NCI-H1694 (cell line): Measurements from ENCODE around the gene NRG3.

ENCODE experiments used
- DNase-seq: peaks from one replicate; lab custom pipeline; 2025; lab: John Stamatoyannopoulos, UW

NRG3 gene

DNA sequence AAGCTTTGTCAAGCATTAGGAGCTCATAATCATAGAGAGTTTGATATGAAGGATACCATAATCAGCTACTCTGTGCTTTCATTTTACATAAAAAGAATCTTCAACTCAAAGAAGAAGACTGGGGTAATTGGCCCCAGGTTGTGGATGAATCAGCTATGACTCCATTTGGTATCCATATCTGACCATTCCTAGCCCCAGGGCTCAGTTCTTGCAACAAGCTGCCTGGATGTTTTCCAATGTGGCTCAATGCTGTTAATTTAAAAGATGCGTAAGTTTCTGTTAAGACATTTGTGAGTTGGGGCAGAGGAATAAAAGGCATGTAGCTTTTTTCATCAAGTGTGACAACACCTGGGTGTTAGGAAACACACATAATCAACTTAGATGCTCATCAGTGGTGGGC is 951.1 kb downstream of the NRG3 start:
- no peak for DNase-seq

DNA sequence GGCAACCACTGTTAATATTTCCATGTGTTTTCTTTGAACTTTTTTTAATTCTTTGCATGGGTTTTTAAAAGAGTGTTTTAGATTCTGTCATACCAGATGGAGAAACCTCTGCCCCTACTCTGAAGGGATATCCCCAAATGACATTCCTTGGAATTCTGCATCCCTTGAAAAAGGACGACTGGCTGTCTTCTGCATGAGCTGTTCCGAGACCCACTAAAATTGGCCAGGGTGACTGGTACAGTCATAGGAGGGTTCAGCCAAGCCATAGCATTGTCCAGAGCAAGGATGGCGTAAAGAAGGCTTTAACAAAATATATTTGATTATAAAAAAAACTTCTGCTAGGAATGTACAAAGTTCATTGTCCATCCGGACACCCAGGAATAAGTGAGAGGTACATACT is 952.9 kb downstream of the NRG3 start:
- no peak for DNase-seq

DNA sequence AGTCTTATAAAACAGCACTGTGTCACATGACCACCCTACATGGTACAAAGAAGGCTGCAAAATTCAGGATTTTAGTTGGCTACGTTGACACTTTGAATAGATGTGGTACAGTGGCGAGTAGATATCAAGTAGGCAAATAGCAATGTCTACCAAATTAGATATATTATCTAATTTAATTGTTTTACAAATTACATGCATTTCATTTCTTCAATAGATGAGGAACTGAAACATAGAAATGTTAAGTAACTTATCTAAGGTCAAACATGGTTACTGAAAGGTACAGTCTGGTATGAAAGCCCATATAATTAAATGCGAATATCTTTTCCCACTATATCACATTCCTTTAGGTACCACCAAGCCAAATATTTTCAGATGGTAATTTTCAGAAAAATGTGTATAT is 972.2 kb downstream of the NRG3 start:
- no peak for DNase-seq

DNA sequence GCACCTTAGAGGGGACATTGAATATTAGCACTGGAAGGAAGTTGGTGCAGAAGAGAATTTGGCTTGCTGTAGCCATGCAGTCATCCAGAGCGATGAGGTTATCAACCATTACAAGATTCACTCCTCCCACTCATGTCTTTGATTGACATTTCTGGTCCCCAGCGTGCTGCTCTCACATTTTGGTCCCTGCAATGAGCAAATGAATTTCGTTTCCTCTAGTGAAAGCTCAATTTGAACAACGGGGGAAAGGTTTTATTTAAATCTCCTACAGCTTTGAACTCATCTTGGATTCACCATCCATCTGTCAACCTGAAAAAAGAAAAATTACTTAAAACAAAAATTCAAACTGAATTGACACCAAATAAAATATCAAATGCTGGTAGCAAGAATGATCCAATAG is 975.2 kb downstream of the NRG3 start:
- DNase-seq: no peak

DNA sequence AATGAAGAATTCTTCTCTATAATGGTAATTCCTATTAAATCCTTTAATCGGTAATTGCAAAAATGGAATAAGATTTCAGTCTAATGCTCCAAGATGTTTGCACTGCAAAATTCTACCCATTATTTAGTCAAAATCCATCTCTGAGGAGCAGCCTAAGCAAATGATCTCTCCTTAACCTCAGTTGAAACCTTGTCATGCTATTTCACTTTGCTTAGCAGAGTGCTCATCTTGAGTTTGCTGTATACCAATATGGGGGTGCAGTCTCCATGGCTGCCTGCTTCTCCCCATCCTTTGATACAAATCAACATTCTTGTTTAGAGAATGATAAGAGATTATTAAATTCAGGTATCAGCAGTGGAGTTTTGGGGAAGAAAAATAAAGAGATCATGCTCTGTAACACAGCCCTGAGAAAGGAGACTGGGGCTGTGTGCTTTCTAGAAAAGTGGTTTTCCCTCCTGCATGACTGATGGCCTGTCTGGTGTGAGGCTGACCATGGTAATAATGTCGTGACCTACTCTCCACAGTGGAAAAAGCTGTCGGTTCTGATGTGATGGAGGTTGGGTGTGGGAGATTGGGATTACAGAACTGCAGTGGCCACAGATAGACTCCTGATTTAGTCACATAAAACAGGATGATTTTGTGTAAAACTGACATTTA is 982.1 kb downstream of the NRG3 start:
- no peak for DNase-seq

DNA sequence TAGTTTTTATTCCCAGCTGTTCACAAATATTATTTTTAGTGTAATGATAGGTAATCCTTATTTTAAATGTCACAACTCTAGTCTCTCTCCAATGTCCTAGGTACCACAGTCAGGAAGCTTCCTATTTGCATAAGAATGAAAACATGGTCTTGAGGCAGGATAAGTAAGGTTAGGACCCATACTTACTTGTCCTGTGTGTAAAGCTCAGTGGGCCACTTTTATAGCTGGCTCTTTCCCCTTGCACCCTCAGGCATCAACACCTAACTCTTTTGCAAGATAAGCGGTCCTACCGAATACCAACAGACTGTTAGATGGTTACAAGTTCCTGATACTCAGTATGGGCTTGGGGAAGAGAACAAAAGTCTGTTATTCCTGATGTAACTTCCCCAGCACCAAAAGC is 986.9 kb downstream of the NRG3 start:
- no peak for DNase-seq

DNA sequence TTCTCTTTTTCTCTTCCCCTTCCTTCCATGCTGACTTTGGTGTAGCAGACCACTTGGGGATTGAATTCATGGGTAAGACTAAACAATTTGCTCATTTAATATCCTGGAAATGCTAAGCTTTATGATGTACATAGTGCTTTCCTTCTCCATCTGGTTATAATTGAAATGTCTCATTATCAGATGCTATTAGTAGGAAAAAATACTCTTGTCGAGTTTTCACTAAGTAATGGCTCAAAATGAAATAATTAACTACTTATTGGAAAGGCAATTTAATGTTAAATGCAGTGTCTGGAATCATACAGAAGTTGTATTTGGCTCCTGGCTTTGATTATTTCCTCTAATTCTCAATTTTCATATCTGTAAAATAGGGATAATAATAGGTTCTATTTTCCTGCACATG is 990.4 kb downstream of the NRG3 start:
- DNase-seq: no peak

DNA sequence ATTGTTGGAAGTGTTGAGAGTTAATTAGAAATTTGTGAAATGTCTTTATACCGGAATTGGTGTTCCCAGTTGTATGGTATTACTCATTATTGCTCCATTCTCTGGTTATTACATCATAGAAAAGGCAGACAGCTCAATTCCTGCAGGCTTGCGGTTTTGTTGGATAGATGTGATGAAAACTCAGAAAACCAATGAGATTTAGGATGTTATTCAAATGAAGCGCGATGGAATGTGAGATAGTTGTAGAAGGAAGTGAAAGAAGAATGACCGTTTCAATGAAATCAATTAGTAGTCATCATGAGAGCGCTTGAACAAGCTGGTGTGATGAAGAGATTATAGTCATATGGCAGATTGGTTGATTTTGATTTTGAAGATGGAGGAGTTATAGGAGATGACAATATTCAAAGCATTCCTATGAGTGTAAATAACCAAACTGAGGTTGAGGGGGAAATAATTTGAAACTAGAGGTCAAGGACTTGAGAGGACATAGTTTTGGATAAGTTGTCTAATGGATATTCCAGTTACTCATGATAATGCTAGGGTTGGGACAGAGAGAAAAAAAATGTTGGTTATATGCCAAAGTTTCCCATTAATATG is 991.5 kb downstream of the NRG3 start:
- no peak for DNase-seq

DNA sequence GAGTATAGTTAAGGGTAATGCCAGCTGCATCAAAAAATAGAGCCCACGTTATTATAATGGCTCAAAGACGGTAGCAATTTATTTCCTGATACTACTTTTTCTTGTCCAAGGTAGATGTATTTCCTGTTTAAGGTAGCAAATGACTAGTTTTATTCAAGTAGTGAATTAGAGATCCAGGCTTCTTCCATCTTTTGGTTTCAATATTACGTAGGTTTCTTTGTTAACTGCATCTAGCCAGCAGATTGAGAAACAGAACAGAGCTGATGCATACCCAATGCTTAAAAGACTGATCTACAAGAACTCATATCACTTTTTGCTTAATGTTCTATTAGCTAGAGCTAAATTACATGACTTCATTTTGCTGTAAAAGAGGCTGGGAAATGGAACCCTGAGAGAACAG is 992.1 kb downstream of the NRG3 start:
- DNase-seq: no peak

DNA sequence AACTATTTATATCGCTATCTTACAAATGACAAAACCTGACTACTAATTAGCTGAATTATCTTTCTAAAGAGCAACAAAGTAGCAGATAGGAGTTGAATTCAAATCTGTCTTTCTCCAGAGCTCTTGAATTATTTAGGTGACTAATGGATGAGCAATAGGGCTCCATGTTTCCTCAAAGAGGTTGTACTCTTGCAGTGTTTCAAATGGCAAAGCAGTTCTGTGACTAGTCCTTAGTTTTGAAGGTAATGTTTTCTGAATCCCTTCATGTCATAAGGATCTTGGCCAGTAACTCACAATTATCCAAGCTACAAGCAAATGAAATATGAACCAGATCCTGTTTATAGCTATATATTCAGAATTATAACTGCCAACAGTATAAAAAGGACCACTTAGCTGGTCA is 999.7 kb downstream of the NRG3 start:
- no peak for DNase-seq

DNA sequence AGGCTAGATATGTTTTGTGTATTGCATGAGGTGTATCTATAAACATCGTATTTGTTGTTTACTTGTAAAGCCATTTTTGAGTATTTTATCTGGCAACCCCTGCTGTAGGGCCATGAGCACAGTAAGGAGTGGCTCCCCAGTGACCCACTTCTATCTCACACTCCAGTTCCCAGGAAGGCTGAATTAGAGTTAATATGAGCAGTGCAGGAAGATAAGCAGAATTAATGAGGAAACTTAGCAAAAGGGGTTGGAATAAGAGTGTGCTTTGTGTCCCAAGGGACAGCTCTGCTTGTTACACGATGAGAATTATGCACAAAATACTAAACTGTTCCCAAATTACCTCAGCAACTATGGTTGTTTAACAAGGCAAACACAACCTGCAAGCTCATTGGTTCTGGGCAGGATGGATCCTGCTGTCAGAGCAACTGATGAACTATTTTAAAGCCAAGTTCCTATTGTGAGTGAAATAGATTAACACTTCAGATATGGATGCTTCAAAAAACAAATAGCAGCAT is 1005.8 kb downstream of the NRG3 start:
- no peak for DNase-seq

DNA sequence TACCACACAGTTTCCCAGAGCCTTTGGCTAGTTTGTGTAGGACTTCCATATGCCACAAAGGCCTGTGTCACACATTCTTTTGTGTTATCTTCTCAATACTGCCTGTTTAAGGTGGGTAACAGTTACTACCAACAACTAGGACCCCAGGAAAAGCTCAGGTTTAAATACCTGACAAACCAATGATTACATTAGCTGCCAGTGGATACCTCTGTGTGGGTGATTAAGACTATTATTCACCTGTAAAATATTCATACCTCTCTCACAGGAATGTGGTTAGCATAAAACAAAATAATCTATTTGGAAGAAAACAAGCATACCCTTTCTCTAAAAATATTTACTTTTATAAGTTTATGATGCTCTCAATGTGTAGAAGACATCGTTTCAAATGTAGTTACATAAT is 1007.7 kb downstream of the NRG3 start:
- no peak for DNase-seq

DNA sequence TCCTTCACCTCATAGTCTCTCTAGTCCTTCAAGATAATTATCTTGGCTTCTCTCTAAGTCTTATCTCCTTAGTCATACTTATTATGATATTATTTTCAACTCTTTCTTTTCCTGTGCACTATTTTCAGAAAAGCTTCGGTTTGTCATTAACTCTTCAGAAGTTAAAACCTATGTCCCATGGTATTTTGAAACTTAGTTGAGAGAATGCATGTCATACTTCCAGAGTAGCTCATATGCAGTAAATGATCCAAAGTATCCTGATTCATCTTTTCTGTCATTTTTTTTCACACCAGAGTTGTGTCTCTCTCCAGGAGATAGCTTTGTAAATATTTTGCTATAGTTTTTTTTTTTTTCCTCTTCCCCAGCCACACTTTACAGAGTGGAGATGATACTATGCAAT is 1008.6 kb downstream of the NRG3 start:
- no peak for DNase-seq

DNA sequence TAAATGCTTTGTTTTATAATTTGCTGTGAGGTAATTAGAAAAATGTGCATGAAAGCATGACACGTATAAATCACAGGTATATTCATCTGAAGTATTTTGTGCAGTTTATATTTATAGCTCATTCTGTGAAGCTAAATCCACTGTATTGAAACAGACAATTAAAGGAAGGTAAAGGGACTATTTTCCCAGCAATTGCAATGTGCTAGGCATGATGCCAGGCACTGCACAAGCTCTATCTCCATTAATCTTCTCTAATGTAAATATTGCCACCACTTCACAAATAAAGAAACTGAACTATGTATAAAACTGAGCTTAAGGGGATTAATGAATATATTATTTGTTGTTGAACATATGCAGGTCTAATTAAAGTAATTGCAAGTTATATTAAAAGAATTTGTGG is 1012.5 kb downstream of the NRG3 start:
- DNase-seq: no peak

DNA sequence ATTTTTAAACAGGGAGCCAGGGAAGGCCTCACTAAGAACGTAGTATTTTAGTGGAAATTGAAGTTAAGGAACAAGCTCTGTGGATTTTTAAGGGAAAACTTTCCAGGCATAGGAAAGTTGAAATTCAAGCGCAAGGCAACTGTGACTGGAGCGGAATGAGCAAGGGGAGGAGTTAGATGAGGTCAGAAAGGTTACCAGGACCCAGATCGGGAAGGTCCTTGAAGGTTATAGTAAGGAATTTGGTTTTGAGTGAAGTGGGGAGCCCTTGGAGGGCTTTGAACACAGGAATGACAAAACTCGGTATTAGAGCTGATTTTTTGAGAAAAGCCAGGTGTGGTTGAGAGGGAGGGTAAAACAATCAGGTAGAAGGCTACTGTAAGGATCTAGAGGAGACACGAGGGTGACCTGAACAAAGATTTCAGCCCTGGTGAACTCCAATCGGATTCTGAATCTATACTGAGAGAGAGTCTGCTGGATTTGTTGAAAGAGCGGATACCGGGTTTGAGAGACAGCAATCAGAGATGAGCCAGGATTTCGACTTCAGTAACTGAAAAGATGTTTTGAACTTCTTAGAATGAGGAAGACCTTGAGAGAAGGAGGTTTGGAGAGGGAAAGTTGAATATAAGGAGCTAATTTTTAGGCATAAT is 1013.9 kb downstream of the NRG3 start:
- no peak for DNase-seq

DNA sequence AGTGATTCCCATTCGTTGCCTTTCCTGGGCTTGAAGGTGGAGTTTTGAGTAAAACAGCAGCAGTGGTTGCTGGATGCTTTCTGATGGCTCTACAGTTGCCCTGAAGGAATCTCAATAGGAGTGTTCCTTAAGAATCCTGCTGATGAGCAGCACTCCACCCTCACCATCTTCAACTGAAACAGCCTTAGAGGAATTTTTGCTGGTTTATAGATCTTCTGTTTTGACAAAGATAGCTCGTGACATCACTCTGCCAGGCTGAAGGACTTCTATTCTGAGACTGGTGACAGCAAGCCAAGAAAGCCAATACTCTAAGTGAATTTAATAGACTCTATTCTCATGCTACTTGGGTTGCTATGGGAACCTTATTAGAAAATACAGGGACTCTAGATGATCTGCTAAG is 1014.7 kb downstream of the NRG3 start:
- DNase-seq: no peak

DNA sequence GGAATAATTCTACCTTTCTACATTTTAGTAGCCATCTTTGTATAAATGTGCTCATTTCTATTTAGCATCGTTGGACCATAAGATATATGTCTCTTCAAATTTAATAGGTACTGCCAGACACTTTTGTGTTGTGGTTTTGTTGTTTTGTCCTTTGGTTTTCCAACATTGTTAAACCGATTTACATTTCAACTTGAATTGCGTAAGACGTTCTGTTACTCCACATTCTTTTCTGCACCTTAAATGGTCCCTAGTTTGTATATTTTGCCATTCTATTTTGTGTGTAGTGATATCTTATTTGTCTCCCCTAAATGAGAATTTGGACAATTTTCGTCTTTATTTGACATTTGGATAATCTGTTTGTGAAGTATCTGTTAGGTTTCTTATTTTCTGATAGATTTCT is 1015.6 kb downstream of the NRG3 start:
- no peak for DNase-seq

DNA sequence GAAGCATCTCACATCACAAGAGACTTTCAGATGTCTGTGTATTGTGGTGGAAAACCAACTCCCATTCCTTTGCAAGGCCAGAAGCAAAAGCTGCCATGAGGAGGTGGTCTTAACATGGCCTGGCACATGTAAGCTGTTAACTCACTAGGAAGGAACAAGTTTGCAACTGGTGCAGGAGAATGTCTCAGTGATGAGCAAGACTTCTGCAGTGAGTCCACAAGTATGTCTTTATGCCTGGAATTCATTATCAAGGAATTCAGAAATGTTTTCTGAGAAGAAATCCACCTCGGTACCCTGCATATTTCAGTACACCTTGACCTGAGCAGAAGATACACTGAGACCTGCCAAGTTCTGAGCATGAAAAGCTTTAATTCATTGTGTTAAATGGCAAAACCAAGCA is 1033.1 kb downstream of the NRG3 start:
- DNase-seq: no peak

DNA sequence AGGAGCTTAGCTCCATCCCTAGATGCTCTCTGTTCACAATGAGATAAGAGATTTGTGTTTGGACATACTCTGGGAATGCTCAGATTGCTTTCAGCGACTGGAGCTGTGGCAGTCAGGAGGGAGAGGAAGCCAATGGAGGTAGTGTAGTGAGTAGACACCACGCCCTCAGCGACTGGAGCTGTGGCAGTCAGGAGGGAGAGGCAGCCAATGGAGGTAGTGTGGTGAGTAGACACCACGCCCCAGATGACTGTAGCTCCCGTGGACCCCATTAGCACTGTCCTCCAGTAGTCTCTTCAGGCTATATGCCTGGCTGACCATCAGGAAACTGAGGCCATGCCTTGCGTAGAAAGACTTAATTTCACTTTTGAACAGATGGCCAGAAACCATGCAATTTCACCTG is 1033.8 kb downstream of the NRG3 start:
- DNase-seq: no peak

DNA sequence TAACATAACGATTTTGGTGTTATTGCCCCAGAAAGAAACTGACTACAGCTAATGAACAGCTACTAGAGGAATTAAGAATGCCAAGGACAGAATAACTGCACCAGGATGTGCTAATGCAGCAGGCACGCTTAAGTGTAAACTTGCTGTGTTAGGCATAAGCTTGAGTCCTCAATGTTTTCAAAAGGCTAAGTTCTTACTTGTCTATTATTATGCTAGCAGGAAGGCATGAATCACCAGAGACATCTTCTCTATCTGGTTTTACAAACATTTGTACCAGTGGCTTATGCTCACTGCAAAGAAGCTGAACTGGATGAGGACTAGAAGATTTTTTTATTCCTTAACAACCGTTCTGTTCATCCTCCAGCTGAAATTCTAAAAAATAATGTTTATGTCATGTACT is 1035.3 kb downstream of the NRG3 start:
- DNase-seq: no peak

DNA sequence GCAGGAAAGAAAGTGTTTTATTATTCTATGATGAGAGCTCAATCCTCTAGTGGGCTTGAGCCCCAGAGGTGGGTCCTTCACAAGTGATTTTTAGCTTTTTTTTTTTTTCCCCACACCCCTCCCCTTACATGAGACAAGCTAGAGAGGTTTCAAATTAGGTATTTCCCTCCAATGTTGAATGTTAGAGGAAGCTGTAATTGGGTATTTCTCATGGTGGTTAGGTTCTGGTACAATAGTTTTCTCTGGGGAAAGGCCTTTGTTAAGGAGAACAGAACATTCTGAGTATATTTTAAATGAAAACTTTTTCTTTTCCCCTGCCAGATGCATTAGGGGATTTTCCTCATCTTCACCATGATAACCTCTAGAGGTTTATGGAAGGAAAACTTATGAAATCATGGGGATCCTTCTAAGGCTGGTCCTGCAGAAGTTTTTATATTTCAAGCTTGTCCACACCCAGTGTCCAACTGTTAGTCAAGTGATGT is 1039.7 kb downstream of the NRG3 start:
- DNase-seq: no peak

DNA sequence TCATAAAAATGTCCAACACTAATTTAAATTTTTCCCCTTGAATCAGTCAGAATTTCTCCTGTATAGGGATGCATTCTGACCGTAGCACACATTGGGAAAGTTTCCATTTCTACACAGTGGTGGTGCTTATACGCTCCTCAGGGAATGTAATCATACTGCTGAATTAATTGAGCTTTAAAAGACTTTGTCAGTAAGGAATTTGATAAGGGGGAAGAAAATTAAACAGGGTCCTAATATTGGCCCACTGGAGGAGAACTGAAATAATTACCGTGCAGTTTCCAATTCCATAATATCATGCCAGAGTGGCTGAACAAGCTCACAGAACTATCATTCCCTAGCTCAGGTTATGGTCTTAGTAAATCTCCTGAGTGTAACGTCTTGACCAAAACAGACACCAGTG is 1041.9 kb downstream of the NRG3 start:
- no peak for DNase-seq

DNA sequence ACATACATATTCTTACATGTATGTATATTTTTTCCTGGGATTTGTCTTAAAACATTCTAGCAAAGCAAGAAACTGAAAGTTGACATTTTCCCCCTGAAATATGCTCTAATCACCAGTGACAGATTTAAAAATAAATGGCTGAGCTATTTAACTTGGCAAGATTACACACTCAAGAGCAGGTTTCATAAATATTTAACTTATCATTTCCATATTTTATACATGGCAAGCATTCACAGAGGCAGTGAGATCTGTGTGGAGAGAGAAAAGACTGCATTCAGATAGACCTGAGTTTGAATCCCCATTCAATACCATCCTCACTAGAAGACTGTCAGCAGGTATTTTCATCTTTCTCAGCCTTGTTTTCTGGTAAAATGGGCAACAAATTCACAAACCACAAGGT is 1043.0 kb downstream of the NRG3 start:
- no peak for DNase-seq

DNA sequence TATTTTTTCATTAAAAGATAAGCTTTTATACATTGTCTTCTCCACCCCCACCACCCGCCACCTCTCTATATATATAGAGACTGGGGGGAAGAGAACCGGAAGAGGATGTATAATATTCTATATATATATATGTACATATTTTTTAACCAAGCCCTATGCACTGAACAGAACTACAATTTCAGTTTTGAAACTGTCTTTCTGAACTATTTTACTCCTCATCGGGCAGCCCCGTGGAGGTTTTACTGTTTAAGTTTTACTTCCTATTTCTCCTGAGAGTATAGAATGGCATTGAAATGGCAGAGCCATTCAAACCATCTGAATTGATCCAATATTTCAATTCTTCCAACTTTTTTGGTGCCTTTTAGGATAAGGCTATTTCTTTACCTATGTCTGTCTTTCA is 1047.1 kb downstream of the NRG3 start:
- no peak for DNase-seq
